Body of pancreas (tissue), 4 donors: ENCODE data around the gene AKR1C3.
A peak's percentile ranks its signal among the peaks of the same experiment; 100 is the strongest.

Source experiments
- CTCF ChIP-seq, 7 experiments: fragments of 450-650 bp in 4 of 7; fragments of 200-600 bp in 3 of 7; sonication (generic) in 3 of 7; IDR thresholded peaks; one replicate each; pipeline ENCODE4 v1.5.1; 2016 to 2019; ENCODE audit warnings: antibody characterized with exemption in 7 of 7
- POLR2A ChIP-seq, 3 donors: fragments of 450-650 bp; IDR thresholded peaks; one replicate each; pipeline ENCODE4 v1.6.1; 2016; ENCODE audit warnings: antibody characterized with exemption in 3 of 3, mild to moderate bottlenecking in 2 of 3

- peak in 3 of 7 experiments; percentile 8 to 17 (median 8) for TF ChIP-seq CTCF (IDR thresholded peaks at IDR 0.05)
- no peak for TF ChIP-seq POLR2A (IDR thresholded peaks at IDR 0.05)
Observed at GRCh38 chr10:5089865-5090264, 4.3 kb upstream of the AKR1C3 start.
